ENCODE data around the gene KCNQ1. TPM values are rescaled to one million over a fixed set of nuclear protein-coding genes. Genes with fewer than 3 reads are reported as not detected.

Gene KCNQ1
- total and polyA plus RNA-seq, 2 of the 13 experiments (the other 11 are each of a cell fraction or from before 2014, with no cell fraction given), result 0.02 to 0.08 TPM

- TF ChIP-seq HES4 (CRISPR knock-in tag; IDR thresholded peaks at IDR 0.05; ENCODE audit: borderline replicate concordance), result 0 out of 2 replicates have a peak, but pooled peaks have one; percentile 16
- TF ChIP-seq ZNF713 (CRISPR knock-in tag; IDR thresholded peaks at IDR 0.05), result 0 out of 2 replicates have a peak, but pooled peaks have one; percentile 16
- TF ChIP-seq ZFP62 (CRISPR knock-in tag; IDR thresholded peaks at IDR 0.05), result no peak
- TF ChIP-seq ZNF564 (CRISPR knock-in tag; IDR thresholded peaks at IDR 0.05), result no peak
- TF ChIP-seq DZIP1 (CRISPR knock-in tag; IDR thresholded peaks at IDR 0.05), result no peak
- TF ChIP-seq KDM5B (CRISPR knock-in tag; IDR thresholded peaks at IDR 0.05; ENCODE audit: borderline replicate concordance), result no peak
- TF ChIP-seq ZMAT5 (CRISPR knock-in tag; IDR thresholded peaks at IDR 0.05; ENCODE audit: borderline replicate concordance, low read depth), result no peak
- no peak for TF ChIP-seq ZNF850 (CRISPR knock-in tag; conservative IDR thresholded peaks at IDR 0.05)
- peak; percentile 33; the same call in 1 of the 2 replicates for TF ChIP-seq ZMYM4 (CRISPR knock-in tag; IDR thresholded peaks at IDR 0.05)
- TF ChIP-seq AHR (CRISPR knock-in tag; IDR thresholded peaks at IDR 0.05), result 0 out of 2 replicates have a peak, but pooled peaks have one; percentile 24
- TF ChIP-seq BCLAF1 (IDR thresholded peaks at IDR 0.05), result no peak
- peak; percentile 65; the same call in 1 of the 2 replicates for TF ChIP-seq THAP11 (CRISPR knock-in tag; IDR thresholded peaks at IDR 0.05)
- peak; percentile 54; the same call in 1 of the 2 replicates for TF ChIP-seq MIXL1 (CRISPR knock-in tag; IDR thresholded peaks at IDR 0.05)
- peak; percentile 27 for TF ChIP-seq SRSF1 (optimal IDR thresholded peaks at IDR 0.05; ENCODE audit: low read depth, low read length)
- TF ChIP-seq CCDC6 (CRISPR knock-in tag; IDR thresholded peaks at IDR 0.05), result peak; percentile 38; the same call in 1 of the 2 replicates
- no peak for TF ChIP-seq ZNF761 (CRISPR knock-in tag; conservative IDR thresholded peaks at IDR 0.05)
- TF ChIP-seq HNRNPH1 (optimal IDR thresholded peaks at IDR 0.05; ENCODE audit: low read depth, low read length), result peak; percentile 56
- TF ChIP-seq THYN1 (CRISPR knock-in tag; IDR thresholded peaks at IDR 0.05; ENCODE audit: borderline replicate concordance, low read depth), result 0 out of 2 replicates have a peak, but pooled peaks have one; percentile 70
- peak; percentile 61 for TF ChIP-seq FOXO1 (CRISPR knock-in tag; IDR thresholded peaks at IDR 0.05)
- TF ChIP-seq MLLT10 (CRISPR knock-in tag; IDR thresholded peaks at IDR 0.05), result no peak
- no peak for TF ChIP-seq FOXA1 (IDR thresholded peaks at IDR 0.05)
- peak; percentile 38; the same call in 1 of the 2 replicates for TF ChIP-seq FOXA1 (CRISPR knock-in tag; IDR thresholded peaks at IDR 0.05)
- TF ChIP-seq HOXA7 (CRISPR knock-in tag; IDR thresholded peaks at IDR 0.05), result no peak
- 0 out of 2 replicates have a peak, but pooled peaks have one; percentile 18 for TF ChIP-seq NFKB2 (CRISPR knock-in tag; IDR thresholded peaks at IDR 0.05; ENCODE audit: borderline replicate concordance)
- TF ChIP-seq ZNF234 (CRISPR knock-in tag; conservative IDR thresholded peaks at IDR 0.05), result no peak
- TF ChIP-seq ZNF543 (CRISPR knock-in tag; IDR thresholded peaks at IDR 0.05), result peak; percentile 82; the same call in 1 of the 2 replicates
These were observed 285.7 kb downstream of the KCNQ1 start (continued) for GRCh38 chr11:2730272-2731129.

Data from HepG2 (cell line).